ENCODE results near the gene OLFM1. TPM values are rescaled to one million over a fixed set of nuclear protein-coding genes. Genes with fewer than 3 reads are reported as not detected.

The OLFM1 gene
- total RNA-seq, 1 donor from 2014 or later: 0.37 TPM

GRCh38 chr9:135169709-135170226 is 82.3 kb downstream of the OLFM1 start:
- H3K27ac Mint-ChIP-seq: no peak overlapping the region
- intact Hi-C loops (cut with micrococcal nuclease): no loop called here
- DNase-seq (ENCODE audit: low spot score): no peak
- no peaks in the 10 kb centered on the region for H3K9me3 Mint-ChIP-seq
- H3K4me1 Mint-ChIP-seq (ENCODE audit: low read depth): no peaks in the 10 kb centered on the region
- H3K4me3 Mint-ChIP-seq (ENCODE audit: low read depth): no peak overlapping the region
- H3K27me3 Mint-ChIP-seq (ENCODE audit: low read depth): no peaks in the 10 kb centered on the region
- no peaks in the 10 kb centered on the region for H3K36me3 Mint-ChIP-seq (ENCODE audit: low read depth)

- DNase-seq (ENCODE audit: low spot score): no peak
- no peaks in the 10 kb centered on the region for H3K9me3 Mint-ChIP-seq
- H3K4me3 Mint-ChIP-seq (ENCODE audit: low read depth): no peak overlapping the region
- H3K27me3 Mint-ChIP-seq (ENCODE audit: low read depth): no peaks in the 10 kb centered on the region
- no peaks in the 10 kb centered on the region for H3K4me1 Mint-ChIP-seq (ENCODE audit: low read depth)
- no peak overlapping the region for H3K27ac Mint-ChIP-seq
- H3K36me3 Mint-ChIP-seq (ENCODE audit: low read depth): no peaks in the 10 kb centered on the region
- intact Hi-C loops (cut with micrococcal nuclease): no loop called here
These were observed 83.1 kb downstream of the OLFM1 start for GRCh38 chr9:135170535-135170934.

Other genes starting within 250 kb of the OLFM1 start
- not detected in 2 replicates for gene FCN2, start 206.9 kb upstream of the OLFM1 start, total RNA-seq
- gene FCN1, start 169.8 kb upstream of the OLFM1 start, total RNA-seq: not detected in 2 replicates

All from activated T-helper 2 cell treated with anti-CD3 and anti-CD28 coated beads, Interferon-gamma antibody, Interleukin-2, Interleukin-4, amounts not matched to agents 10 μg/mL and 5 μg/mL and 100 μg/mL, durations not matched to agents 14 hours and 24 hours and 36 hours (primary cell).